ENCODE measurements around the gene TTBK1. TPM values are rescaled to one million over a fixed set of nuclear protein-coding genes. Genes with fewer than 3 reads are reported as not detected.

The TTBK1 gene
- total and polyA plus RNA-seq, 9 donors, result 0.03 to 0.11 (median 0.06) TPM; not detected in 6

DNA sequence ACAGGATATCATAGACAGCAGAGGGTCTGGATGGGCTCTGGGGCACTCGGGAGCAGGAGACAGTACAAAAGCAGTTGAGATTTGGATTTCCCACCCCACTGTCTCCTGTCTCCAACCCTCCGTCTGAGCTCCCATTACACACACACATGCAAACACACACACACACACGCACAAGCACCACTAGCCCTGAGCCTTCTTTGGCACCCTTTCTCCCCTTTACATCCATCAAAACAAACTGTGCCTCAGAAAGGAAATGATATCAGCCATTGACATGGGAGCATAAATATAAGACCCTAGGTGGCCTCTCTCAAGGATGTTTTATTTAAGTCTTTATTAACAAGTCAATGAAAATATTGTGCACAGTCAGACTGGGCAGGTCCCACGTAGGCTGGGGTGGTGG, 17.5 kb downstream of the TTBK1 start:
- no peaks in the 10 kb centered on the region for H3K27me3 ChIP-seq
- H3K9me3 ChIP-seq, result no peaks in the 10 kb centered on the region
- intact Hi-C loops (cut with DNase I), result loop anchor here in 2 of 4 donors (10.0 kb wide), 2 partner anchors 234 to 244 kb away; no protein-coding TSS in a partner anchor
- H3K4me1 ChIP-seq (ENCODE audit: insufficient read depth), result no peaks in the 10 kb centered on the region
- no peak overlapping the region for H3K4me3 ChIP-seq
- 75 to 77% (median 76%) methylated on average over 4 of the region's 4 CpGs for WGBS, 3 donors
- TF ChIP-seq POLR2A (IDR thresholded peaks at IDR 0.05) (no peak), EP300 (IDR thresholded peaks at IDR 0.05) (no peak)
- TF ChIP-seq, protein P1, sequence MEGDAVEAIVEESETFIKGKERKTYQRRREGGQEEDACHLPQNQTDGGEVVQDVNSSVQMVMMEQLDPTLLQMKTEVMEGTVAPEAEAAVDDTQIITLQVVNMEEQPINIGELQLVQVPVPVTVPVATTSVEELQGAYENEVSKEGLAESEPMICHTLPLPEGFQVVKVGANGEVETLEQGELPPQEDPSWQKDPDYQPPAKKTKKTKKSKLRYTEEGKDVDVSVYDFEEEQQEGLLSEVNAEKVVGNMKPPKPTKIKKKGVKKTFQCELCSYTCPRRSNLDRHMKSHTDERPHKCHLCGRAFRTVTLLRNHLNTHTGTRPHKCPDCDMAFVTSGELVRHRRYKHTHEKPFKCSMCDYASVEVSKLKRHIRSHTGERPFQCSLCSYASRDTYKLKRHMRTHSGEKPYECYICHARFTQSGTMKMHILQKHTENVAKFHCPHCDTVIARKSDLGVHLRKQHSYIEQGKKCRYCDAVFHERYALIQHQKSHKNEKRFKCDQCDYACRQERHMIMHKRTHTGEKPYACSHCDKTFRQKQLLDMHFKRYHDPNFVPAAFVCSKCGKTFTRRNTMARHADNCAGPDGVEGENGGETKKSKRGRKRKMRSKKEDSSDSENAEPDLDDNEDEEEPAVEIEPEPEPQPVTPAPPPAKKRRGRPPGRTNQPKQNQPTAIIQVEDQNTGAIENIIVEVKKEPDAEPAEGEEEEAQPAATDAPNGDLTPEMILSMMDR (IDR thresholded peaks at IDR 0.05), result no peak
- no peak overlapping the region for H3K27ac ChIP-seq
- H3K36me3 ChIP-seq, result no peaks in the 10 kb centered on the region
- DNase-seq, result no peak

DNA sequence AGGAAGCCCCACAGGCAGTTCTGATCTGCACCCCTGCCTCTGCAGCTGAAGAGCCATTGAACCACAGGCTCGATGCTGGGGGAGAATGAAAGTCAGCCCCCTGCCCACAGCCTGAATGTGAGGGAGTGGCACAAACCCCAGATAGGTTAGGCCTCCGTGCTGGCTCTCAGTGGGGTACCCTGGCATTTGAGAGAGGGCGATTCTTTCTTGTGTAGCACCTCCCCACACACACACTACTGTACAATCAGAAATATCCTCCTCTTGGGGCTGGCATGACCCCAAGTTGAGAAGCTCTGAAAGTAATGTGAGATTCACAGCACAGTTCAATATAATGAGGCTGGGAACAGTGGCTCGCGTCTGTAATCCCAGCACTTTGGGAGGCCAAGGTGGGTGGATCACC, 17.9 kb downstream of the TTBK1 start:
- H3K4me1 ChIP-seq (ENCODE audit: insufficient read depth), result no peaks in the 10 kb centered on the region
- TF ChIP-seq, protein P1 (IDR thresholded peaks at IDR 0.05), result no peak
- TF ChIP-seq POLR2A (IDR thresholded peaks at IDR 0.05) (no peak), EP300 (IDR thresholded peaks at IDR 0.05) (no peak)
- no peak for DNase-seq
- no peaks in the 10 kb centered on the region for H3K9me3 ChIP-seq
- 74 to 80% (median 75%) methylated on average over 5 of the region's 5 CpGs for WGBS, 3 donors
- no peak overlapping the region for H3K27ac ChIP-seq
- no peak overlapping the region for H3K4me3 ChIP-seq
- H3K36me3 ChIP-seq, result no peaks in the 10 kb centered on the region
- no peaks in the 10 kb centered on the region for H3K27me3 ChIP-seq
- intact Hi-C loops (cut with DNase I), result loop anchor here in 2 of 4 donors (10.0 kb wide), 2 partner anchors 234 to 244 kb away; no protein-coding TSS in a partner anchor

DNA sequence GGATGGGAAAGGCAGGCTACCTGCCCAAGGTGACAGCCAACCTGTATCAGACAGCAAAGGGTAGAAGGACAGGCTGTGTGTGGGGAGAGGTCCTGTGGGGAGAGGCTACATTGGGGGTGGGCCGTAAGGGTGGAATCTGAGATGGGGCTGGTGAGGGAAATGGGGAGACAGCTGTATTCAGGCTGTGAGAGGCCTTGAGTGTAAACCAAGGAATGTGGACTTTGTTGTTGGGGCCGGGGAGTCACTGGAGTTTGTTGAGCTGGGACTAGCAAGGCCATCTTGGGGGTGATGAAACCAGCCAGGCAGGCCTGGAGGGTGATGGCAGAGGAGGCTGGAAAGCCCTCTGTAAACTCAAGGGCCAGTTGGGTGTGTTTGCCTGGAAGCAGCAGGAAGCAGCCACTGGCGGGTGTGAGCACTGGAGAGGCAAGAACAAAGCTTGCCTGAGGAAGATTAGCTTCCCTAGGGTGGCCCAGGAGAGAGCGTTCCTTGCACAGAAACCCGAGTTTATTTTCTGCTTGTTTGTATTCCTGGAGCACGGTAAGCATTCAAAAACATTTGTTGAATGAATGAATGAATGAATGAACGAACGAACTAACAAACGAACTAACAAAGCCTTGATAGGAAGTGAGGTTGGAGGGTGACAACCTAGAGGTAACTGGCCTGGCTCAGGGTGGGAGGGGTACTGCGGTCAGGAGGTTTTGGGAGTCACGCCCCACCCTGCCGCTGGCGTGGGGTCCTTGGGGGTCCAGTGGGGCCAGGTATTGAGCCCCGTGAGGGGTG, 18.9 kb downstream of the TTBK1 start:
- DNase-seq, result no peak
- H3K4me1 ChIP-seq (ENCODE audit: insufficient read depth), result no peaks in the 10 kb centered on the region
- 75 to 84% (median 76%) methylated on average over 14 of the region's 14 CpGs for WGBS, 3 donors
- intact Hi-C loops (cut with DNase I), result loop anchor here in 2 of 4 donors (10.0 kb wide), 2 partner anchors 233 to 243 kb away; no protein-coding TSS in a partner anchor
- H3K4me3 ChIP-seq, result no peak overlapping the region
- H3K27ac ChIP-seq, result no peak overlapping the region
- TF ChIP-seq, protein P1 (IDR thresholded peaks at IDR 0.05), result no peak
- TF ChIP-seq POLR2A (IDR thresholded peaks at IDR 0.05) (no peak), EP300 (IDR thresholded peaks at IDR 0.05) (no peak)
- no peaks in the 10 kb centered on the region for H3K27me3 ChIP-seq
- H3K9me3 ChIP-seq, result no peaks in the 10 kb centered on the region
- H3K36me3 ChIP-seq, result no peaks in the 10 kb centered on the region

DNA sequence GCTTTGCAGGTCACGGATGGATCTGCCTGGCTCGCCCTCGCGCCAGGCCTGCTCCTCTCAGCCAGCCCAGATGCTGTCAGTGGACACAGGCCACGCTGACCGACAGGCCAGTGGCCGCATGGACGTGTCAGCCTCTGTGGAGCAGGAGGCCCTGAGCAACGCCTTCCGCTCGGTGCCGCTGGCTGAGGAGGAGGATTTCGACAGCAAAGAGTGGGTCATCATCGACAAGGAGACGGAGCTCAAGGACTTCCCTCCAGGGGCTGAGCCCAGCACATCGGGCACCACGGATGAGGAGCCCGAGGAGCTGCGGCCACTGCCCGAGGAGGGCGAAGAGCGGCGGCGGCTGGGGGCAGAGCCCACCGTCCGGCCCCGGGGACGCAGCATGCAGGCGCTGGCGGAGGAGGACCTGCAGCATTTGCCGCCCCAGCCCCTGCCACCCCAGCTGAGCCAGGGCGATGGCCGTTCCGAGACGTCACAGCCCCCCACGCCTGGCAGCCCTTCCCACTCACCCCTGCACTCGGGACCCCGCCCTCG, 19.6 kb downstream of the TTBK1 start:
- no peaks in the 10 kb centered on the region for H3K27me3 ChIP-seq
- TF ChIP-seq EP300 (IDR thresholded peaks at IDR 0.05), result no peak
- TF ChIP-seq, protein P1 (IDR thresholded peaks at IDR 0.05), result no peak
- no peak for TF ChIP-seq POLR2A (IDR thresholded peaks at IDR 0.05)
- H3K4me3 ChIP-seq, result no peak overlapping the region
- no peaks in the 10 kb centered on the region for H3K9me3 ChIP-seq
- 87 to 89% (median 88%) methylated on average over 39 of the region's 39 CpGs for WGBS, 3 donors
- no peak overlapping the region for H3K27ac ChIP-seq
- DNase-seq, result no peak
- no peaks in the 10 kb centered on the region for H3K4me1 ChIP-seq (ENCODE audit: insufficient read depth)
- intact Hi-C loops (cut with DNase I), result loop anchor here in 2 of 4 donors (10.0 kb wide), 2 partner anchors 232 to 242 kb away; no protein-coding TSS in a partner anchor
- H3K36me3 ChIP-seq, result no peaks in the 10 kb centered on the region
